Heart left ventricle (tissue), 16 donors: ENCODE measurements around the gene GRM8. TPM values are rescaled to one million over a fixed set of nuclear protein-coding genes. Genes with fewer than 3 reads are reported as not detected.

Experiments used
- ATAC-seq, 4 donors: fragments of 200-7000 bp; cut with Tn5 transposase; one replicate each; pipeline ENCODE4 v1.9.1; 2020 to 2022; ENCODE audit warnings: moderate library complexity in 4 of 4, mild to moderate bottlenecking in 3 of 4, moderate number of reproducible peaks in 1 of 4
- DNase-seq, 5 donors: peaks; one replicate each; pipeline ENCODE4 v3.0.0-alpha.2; 2020
- H3K27ac ChIP-seq, 12 donors: fragments of 200-600 bp; sonication (generic) in 4 of 12; one replicate each; pipeline versions ENCODE4 v1.5.0 to v1.8.0; 2016 to 2022; ENCODE audit warnings: mild to moderate bottlenecking in 2 of 12
- H3K27me3 ChIP-seq, 9 donors: fragments of 200-600 bp; sonication (generic) in 2 of 9; one replicate each; pipeline versions ENCODE4 v1.5.1 to v1.8.0; 2016 to 2022; ENCODE audit warnings: mild to moderate bottlenecking in 3 of 9
- H3K36me3 ChIP-seq, 9 donors: fragments of 200-600 bp; sonication (generic) in 2 of 9; one replicate each; pipeline versions ENCODE4 v1.5.0 to v1.8.0; 2018 to 2022; ENCODE audit warnings: mild to moderate bottlenecking in 2 of 9
- H3K4me1 ChIP-seq, 12 donors: fragments of 200-600 bp; sonication (generic) in 4 of 12; one replicate each; pipeline versions ENCODE4 v1.5.0 to v1.8.0; 2016 to 2022; ENCODE audit warnings: mild to moderate bottlenecking in 3 of 12
- H3K4me3 ChIP-seq, 12 donors: fragments of 200-600 bp; sonication (generic) in 4 of 12; one replicate each; pipeline versions ENCODE4 v1.5.0 to v1.8.0; 2017 to 2022; ENCODE audit warnings: mild to moderate bottlenecking in 9 of 12, moderate library complexity in 4 of 12
- H3K9me3 ChIP-seq, 12 donors: fragments of 200-600 bp; sonication (generic) in 4 of 12; one replicate each; pipeline versions ENCODE4 v1.5.0 to v1.8.0; 2016 to 2022; ENCODE audit warnings: mild to moderate bottlenecking in 1 of 12
- POLR2A ChIP-seq, 2 donors: fragments of 450-650 bp; IDR thresholded peaks; one replicate each; pipeline ENCODE4 v1.6.1; 2017; ENCODE audit warnings: antibody characterized with exemption in 2 of 2, mild to moderate bottlenecking in 2 of 2, moderate library complexity in 2 of 2
- WGBS, 4 donors: extraction: QIAGEN DNeasy Blood & Tissue Kit in 2 of 4; methylation state at CpG; one replicate each; pipeline versions ENCODE4 v1.1.5 to v1.1.7; 2013 to 2018; 5-methylcytosine and 5-hydroxymethylcytosine counted together
- intact Hi-C, 10 donors: fragments of 100-400 bp; cut with DNase I; formaldehyde crosslinking; loops; one replicate each; pipeline versions ENCODE4 v1.11.1 to v1.14.2; 2022
- polyA plus RNA-seq, 2 donors: library from polyadenylated mRNA; stranded (reverse); fragments of 200-250 nt; gene quantifications; one replicate each; pipeline ENCODE4 v1.2.3, GENCODE V29; 2013
- total RNA-seq, 9 donors: library from RNA; depleted of rRNA in 2 of 9; stranded (reverse); fragments of >200 nt in 2 of 9; fragmentation: NEBNext Ultra II Directional in 3 of 9; extraction: Animal tissue kit (Norgen Biotek cat#: 25700) in 3 of 9; gene quantifications; one replicate each; pipeline versions ENCODE4 v1.1.0 to v1.2.4, GENCODE V29; 2016 to 2023
- TF ChIP-seq, protein P1 (sequence below), 12 donors: fragments of 200-600 bp; sonication (generic) in 4 of 12; IDR thresholded peaks; one replicate each; pipeline versions ENCODE4 v1.5.0 to v1.8.0; 2018 to 2022; ENCODE audit warnings: antibody characterized with exemption in 12 of 12, mild to moderate bottlenecking in 5 of 12
- donor health status: ischemic (EF 13 %, LVEDD 7.1; RV severe dilation, severe dysfunction).
- donor health status: healthy with polysubstance abuse.
- donor health status: DM: no; HTN: yes; CAD: no.
- donor health status: DM: no; HTN: no; CAD: no.
- donor health status: ischemic (EF 25% LVEDD 6.9; RV normal size, moderate dysfunction).
- donor health status: ischemic (EF 25% LVEDD 5.7; RV mildly dilated, moderate dysfunction).
- donor health status: healthy.
- donor health status: DM: yes; HTN: yes; CAD: no.
- donor health status: ischemic (EF 35%, LVEDD 5.7; RV mildly dilated, moderate dysfunction).
- donor health status: nonischemic (EF 11% LVEDD 7.7; RV severe dilation, severe dysfunction).
- donor health status: DM: yes; HTN: yes; CAD: no.
- donor health status: PGD.
- donor health status: ischemic (EF 29% LVEDD 5.4; RV normal size, mild dysfunction).
- donor health status: nonischemic (EF 23%, LVEDD 6.1; RV moderate dilation, normal function).

The GRM8 gene
- total and polyA plus RNA-seq, 11 donors, result 0.21 to 0.75 (median 0.32) TPM; not detected in 5

GRCh38 chr7:127154101-127154500, 98.6 kb downstream of the GRM8 start:
- H3K36me3 ChIP-seq, result no peaks in the 10 kb centered on the region
- H3K4me3 ChIP-seq, result no peak overlapping the region
- no peaks in the 10 kb centered on the region for H3K27me3 ChIP-seq
- DNase-seq (no peak), ATAC-seq (no peak)
- H3K9me3 ChIP-seq, result no peaks in the 10 kb centered on the region
- no peaks in the 10 kb centered on the region for H3K4me1 ChIP-seq
- TF ChIP-seq POLR2A (IDR thresholded peaks at IDR 0.05), result no peak
- TF ChIP-seq, protein P1, sequence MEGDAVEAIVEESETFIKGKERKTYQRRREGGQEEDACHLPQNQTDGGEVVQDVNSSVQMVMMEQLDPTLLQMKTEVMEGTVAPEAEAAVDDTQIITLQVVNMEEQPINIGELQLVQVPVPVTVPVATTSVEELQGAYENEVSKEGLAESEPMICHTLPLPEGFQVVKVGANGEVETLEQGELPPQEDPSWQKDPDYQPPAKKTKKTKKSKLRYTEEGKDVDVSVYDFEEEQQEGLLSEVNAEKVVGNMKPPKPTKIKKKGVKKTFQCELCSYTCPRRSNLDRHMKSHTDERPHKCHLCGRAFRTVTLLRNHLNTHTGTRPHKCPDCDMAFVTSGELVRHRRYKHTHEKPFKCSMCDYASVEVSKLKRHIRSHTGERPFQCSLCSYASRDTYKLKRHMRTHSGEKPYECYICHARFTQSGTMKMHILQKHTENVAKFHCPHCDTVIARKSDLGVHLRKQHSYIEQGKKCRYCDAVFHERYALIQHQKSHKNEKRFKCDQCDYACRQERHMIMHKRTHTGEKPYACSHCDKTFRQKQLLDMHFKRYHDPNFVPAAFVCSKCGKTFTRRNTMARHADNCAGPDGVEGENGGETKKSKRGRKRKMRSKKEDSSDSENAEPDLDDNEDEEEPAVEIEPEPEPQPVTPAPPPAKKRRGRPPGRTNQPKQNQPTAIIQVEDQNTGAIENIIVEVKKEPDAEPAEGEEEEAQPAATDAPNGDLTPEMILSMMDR (IDR thresholded peaks at IDR 0.05), result no peak
- intact Hi-C loops, result no loop called here
- no peak overlapping the region for H3K27ac ChIP-seq
- WGBS, 4 donors, result 65 to 80% (median 69%) methylated on average over 3 of the region's 3 CpGs

DNA sequence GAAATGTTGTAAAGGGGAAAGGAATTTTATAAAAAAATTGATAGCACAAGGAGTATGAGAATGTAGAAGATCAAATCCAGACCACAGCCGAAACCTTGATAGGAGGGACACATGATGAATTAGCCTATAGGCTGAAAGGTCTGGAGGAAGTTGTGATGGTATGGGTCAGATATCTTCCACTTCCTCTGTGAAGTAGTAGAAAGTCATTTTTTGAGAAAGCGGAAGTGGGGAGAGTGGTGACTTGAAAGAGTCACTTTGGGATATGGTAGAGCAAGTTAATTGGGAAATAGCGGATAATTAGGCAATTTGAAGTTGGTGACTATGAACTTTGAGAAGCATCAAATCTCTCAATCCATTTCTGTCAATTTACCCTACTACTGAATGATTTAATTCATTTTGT, 99.4 kb downstream of the GRM8 start:
- intact Hi-C loops, result no loop called here
- ATAC-seq (no peak), DNase-seq (no peak)
- no peaks in the 10 kb centered on the region for H3K9me3 ChIP-seq
- WGBS, 4 donors, result 84 to 86% (median 84%) methylated on average over 3 of the region's 3 CpGs
- H3K4me3 ChIP-seq, result no peak overlapping the region
- no peaks in the 10 kb centered on the region for H3K4me1 ChIP-seq
- no peak overlapping the region for H3K27ac ChIP-seq
- TF ChIP-seq, protein P1 (IDR thresholded peaks at IDR 0.05), result no peak
- no peak for TF ChIP-seq POLR2A (IDR thresholded peaks at IDR 0.05)
- no peaks in the 10 kb centered on the region for H3K36me3 ChIP-seq
- no peaks in the 10 kb centered on the region for H3K27me3 ChIP-seq

GRCh38 chr7:127152423-127152822, 100.3 kb downstream of the GRM8 start:
- no peak overlapping the region for H3K4me3 ChIP-seq
- ATAC-seq, result no peak
- no peaks in the 10 kb centered on the region for H3K9me3 ChIP-seq
- no peaks in the 10 kb centered on the region for H3K27me3 ChIP-seq
- no peak for DNase-seq
- no peak overlapping the region for H3K27ac ChIP-seq
- H3K36me3 ChIP-seq, result no peaks in the 10 kb centered on the region
- TF ChIP-seq POLR2A (IDR thresholded peaks at IDR 0.05), result no peak
- TF ChIP-seq, protein P1 (IDR thresholded peaks at IDR 0.05), result no peak
- H3K4me1 ChIP-seq, result no peaks in the 10 kb centered on the region
- intact Hi-C loops, result no loop called here

DNA sequence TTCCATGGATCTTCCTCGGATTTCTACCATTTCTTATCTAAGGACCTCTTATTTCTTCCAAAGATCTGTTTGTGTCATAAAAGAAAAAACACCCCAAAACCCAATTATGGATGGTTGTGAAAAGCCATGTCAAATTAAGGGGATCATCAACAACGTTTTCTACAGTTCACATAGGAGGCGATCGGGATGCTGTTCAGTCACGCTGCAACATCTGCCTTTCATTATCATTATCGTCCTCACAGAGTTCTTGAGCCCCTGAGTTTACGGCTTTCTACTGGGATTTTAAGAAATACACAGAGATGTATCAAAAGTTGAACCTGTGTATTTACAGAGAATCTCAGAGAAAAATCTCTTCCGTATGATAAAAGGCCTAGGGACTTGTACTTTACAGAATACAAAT, 101.4 kb downstream of the GRM8 start:
- Histone ChIP-seq H3K4me3 (no peak overlapping the region), H3K27ac (no peak overlapping the region)

More for the DNA sequence above, 101.4 kb downstream of the GRM8 start:
- Histone ChIP-seq H3K27me3 (no peaks in the 10 kb centered on the region), H3K36me3 (no peaks in the 10 kb centered on the region), H3K4me1 (no peaks in the 10 kb centered on the region), H3K9me3 (no peaks in the 10 kb centered on the region)
- 75 to 82% (median 79%) methylated on average over 8 of the region's 8 CpGs for WGBS, 4 donors
- DNase-seq, result no peak
- intact Hi-C loops, result no loop called here
- no peak for ATAC-seq
- no peak for TF ChIP-seq POLR2A (IDR thresholded peaks at IDR 0.05)
- TF ChIP-seq, protein P1 (IDR thresholded peaks at IDR 0.05), result no peak
